NOMO-1 treated with DMSO at 0.1 percent for 48 hours (cell line): ENCODE measurements around the gene COX19.

Experiments used
- DNase-seq: peaks from one replicate; lab custom pipeline; 2025; ENCODE audit not compliant: unreplicated experiment; lab: John Stamatoyannopoulos, UW

Gene COX19

GRCh38 chr7:992709-993607 is 17.6 kb upstream of the COX19 start:
- peak; percentile 96 for DNase-seq

- no peak for DNase-seq
These were observed 16.6 kb upstream of the COX19 start for GRCh38 chr7:991729-992656.

GRCh38 chr7:990933-991728 is 15.8 kb upstream of the COX19 start:
- DNase-seq = no peak

GRCh38 chr7:990352-990932 is 15.1 kb upstream of the COX19 start:
- DNase-seq = no peak

- no peak for DNase-seq
These were observed 13.7 kb upstream of the COX19 start for GRCh38 chr7:988963-989529.

GRCh38 chr7:988426-988911 is 13.1 kb upstream of the COX19 start:
- DNase-seq = no peak

GRCh38 chr7:987909-988308 is 12.6 kb upstream of the COX19 start:
- no peak for DNase-seq

GRCh38 chr7:986766-987751 is 11.7 kb upstream of the COX19 start:
- DNase-seq = no peak

- no peak for DNase-seq
These were observed 10.8 kb upstream of the COX19 start for GRCh38 chr7:985915-986741.

GRCh38 chr7:985127-985416 is 9.7 kb upstream of the COX19 start:
- DNase-seq = no peak

GRCh38 chr7:984361-985126 is 9.2 kb upstream of the COX19 start:
- no peak for DNase-seq

- no peak for DNase-seq
These were observed 8.3 kb upstream of the COX19 start for GRCh38 chr7:983616-984071.

- DNase-seq = no peak
These were observed 7.8 kb upstream of the COX19 start, which contains the start of gene CYP2W1 for GRCh38 chr7:983004-983615. Gene CYP2W1 (plus strand): TSS chr7:983181. CDS start chr7:983212, 31 bp downstream.

- no peak for DNase-seq
These were observed 7.2 kb upstream of the COX19 start for GRCh38 chr7:982511-983003.

- no peak for DNase-seq
These were observed 6.6 kb upstream of the COX19 start for GRCh38 chr7:981793-982510.

GRCh38 chr7:979886-980571 is 4.7 kb upstream of the COX19 start:
- no peak for DNase-seq
